HG02610 (cell line): ENCODE measurements around the gene LRRC56.

Source experiments
- ATAC-seq: cut with Tn5 transposase; IDR thresholded peaks from one replicate; pipeline ENCODE4 v1.9.1; 2021; ENCODE audit warnings: mild to moderate bottlenecking, moderate library complexity; ENCODE audit not compliant: unreplicated experiment

LRRC56 gene

DNA sequence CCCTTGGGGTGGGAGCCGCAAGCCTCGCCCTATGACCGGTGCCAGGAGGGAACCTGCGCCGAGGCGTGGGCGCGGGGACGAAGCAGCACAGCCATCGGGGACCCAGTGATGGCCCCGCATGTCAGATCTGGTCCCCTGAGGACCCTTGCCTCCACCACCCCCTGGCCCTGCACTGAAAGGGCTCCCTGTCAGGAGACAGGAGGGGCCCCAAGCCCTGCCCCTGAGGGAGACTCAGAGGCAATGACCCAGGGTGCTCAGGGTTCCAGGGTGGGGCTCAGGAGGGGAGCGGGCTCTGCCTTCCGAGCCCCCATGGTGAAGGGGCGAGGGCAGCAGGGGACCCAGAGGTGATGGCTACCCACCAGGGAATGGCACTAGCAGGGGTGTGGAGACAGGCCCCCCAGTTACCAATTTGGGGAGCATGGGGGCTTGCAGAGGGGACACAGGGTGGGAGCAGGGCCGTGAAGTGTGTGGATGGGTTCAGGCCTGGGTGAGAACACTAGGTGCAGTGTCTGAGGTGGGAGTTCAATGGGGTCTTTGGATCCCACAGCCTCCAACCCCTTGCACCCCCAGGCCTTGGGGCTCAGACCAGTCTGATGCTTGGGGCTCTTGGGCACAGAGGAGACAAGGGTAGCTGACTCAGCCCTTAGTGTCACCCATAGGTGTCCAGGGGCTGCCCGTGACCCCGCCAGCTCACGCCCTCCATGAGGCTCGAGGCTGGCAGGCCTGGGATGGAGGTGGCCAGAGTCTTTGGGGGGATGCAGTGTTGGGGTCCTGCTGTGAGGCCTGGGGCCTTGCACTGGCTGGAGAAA is 499 bp downstream of the LRRC56 start:
- no peak for ATAC-seq

DNA sequence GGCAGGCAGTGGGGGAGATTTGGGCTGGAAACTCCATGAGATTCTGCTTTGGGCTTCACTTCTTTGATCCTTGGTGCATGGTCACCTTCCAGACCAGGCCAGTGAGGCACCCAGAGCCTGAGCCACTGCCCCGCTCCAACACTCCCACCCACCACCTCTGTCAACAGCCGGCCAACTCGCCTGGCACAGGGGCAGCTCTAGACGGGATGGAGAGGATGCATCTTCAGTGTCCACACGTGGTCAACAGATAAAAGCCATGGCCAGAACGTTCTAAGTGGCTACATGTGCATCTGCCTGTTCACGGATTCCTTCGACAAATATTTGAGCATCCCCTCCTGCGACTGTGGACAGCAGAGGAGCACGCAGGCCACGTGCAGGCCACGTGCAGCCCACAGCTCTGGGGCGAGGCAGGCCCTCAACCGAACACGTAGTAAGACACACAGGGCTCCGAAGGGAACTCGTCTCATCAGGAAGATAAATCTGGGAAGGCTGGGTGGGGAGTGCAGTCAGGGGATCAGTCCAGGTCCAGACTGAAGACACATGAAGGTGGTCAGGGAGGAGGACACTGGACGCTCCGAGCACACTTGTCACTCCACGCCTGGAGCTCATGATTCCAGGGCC is 1.2 kb downstream of the LRRC56 start:
- ATAC-seq = no peak

DNA sequence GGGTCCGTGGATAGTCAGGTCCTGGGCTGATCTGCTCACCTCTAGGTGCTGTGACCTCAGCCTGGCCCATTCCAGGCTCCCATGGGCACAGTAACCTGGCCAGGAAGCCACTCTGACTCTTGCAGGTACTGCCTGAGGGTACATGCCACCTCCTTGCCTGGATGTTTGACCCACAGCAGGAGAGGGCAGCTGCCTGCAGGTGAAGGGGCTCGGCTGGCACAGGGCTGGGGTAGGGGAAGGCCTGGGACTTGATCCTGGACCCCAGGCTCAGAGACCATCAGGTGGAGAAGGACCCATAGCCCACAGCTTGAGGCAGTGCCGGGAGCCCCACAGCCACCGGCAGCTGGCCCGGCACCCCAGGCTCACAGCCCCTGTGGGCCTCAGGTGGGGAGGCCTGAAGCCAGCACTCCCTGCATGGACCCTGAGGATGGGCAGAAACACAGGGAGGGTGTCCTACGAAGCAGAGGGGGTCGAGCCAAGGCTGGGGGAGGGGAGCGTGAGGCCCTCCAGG is 2.7 kb downstream of the LRRC56 start:
- ATAC-seq = no peak

DNA sequence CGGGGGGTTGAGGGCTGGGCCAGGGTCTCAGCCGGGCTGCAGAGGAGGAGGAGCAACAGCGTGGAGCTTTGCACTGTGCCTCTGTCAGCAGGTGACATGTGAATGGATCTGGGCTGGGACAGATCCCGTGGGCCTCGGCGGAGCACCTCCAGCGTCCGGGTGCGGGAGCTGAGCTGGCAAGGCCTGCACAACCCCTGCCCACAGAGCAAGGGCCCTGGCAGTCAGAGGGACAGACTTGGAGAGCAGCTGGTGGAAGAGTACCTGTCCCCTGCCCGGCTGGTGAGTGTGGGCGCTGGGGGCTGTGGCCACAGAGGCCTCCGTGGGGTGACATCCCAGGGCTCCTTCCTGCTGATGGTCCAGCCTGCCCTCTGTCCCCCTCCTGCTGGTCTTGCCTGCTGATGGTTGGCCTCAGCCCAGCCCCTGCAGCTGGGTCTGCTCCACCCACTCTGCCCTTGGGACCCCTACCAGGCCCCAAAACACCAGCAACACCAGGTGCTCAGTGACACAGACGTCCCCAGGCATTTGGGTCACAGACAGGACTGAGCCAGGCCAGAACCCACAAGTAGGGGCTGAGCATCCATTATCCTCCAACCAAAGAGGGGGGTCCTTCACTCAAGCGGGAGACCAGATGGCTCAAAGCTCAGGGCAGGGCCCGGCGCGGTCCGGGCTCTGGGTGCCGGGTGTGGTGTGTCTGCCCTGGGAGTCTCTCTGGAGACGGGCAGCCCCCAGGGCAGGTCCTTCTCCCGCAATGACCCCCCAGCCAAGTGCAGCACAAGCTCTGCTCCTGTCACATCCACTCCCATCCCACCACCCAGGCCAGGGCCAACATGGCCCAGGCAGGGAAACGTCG is 3.5 kb downstream of the LRRC56 start:
- no peak for ATAC-seq

DNA sequence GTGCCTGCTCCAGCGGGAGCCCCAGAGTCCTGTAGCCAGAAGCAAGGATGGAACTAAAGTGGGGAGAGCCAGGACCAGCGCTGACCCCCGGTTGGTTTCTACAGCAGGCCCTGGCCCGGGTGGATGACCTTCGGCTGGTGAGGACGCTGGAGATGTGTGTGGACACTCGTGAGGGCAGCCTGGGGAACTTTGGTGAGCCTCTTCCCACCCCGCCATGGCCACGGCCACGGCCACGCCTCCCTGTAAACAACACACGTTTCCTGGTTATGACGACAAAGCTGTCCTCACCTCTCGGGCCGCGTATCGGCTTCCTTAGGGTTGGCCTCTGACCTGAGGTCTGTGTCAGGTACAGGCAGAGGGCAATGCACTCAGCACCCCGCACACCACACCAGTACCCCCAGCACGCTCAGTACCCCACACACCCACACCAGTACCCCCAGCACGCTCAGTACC is 4.1 kb downstream of the LRRC56 start:
- no peak for ATAC-seq

DNA sequence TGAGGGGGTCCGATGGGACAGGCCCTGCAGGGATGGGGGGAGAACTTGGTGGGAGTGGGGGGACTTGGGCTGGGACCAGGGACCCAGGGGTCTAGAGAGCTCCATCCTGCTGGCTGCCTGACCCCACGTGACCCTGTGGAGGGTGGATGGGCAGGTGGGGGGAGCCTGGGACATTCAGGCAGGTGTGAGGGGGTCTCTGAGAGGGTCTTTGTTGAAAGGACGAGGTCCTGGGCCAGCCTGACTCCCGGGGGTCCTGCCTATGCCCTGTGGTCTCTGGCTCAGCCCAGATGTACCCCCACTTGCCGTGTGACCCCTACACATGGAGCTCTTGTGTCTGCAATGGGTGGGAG is 7.5 kb downstream of the LRRC56 start:
- ATAC-seq = no peak

DNA sequence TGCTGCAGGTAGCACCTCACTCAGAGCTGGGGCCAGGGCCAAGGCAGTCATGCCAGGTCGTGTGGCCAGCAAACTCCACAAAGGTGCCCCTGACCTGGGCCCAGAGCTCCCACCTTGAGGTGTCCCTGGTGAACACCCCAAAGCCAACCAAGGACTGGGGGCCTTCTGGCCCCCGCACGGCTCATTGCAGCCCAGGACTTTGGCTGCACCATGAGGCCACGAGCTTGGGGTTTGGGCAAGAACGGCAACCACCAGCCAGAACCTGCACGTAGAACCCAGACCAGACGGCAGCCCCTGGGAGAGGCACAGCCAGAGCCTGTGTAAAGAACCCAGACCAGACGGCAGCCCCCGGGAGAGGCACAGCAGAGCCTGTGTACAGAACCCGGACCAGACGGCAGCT is 7.8 kb downstream of the LRRC56 start:
- ATAC-seq = no peak

DNA sequence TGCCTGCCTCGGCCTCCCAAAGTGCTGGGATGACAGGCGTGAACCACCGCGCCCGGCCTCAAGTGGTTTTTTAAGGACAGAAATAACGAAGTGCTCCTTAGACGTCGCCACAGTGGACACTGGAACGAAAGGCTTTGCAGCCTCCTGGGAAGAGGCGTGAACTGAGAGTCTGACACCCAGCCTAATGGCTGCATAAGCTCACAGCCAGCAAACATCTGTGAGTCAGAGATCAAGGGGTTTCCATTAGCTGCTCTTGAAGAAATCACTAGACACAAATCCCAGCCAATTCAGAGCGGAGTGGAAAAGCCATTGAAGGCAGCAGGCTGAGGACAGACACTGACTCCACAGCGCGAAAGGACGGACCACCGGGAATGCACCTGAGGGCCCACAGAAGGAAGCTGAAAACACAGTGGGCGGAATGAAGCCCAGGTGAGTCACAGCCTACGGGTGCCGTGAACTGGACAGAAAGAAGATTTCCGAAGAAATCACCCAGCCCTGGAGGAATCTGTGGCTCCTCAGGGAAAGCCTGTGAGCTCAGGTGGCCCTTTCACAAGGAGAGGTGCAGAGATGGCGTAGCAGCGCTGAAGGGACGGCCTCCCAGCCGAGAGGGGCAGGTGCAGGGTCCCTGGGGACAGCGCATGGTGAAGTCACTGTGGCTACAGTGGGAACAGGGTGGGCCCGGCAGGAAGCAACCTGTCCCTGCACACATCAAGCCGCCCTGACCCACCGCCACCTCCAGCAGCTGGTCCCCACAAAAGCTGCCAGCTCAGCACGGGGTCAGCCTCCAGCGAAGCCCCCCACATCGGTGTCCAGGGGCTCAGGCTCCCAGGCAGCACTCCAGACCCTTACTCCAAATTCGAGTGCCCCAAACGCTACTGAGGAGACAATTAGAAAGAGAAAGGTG is 11.6 kb downstream of the LRRC56 start:
- ATAC-seq = no peak

DNA sequence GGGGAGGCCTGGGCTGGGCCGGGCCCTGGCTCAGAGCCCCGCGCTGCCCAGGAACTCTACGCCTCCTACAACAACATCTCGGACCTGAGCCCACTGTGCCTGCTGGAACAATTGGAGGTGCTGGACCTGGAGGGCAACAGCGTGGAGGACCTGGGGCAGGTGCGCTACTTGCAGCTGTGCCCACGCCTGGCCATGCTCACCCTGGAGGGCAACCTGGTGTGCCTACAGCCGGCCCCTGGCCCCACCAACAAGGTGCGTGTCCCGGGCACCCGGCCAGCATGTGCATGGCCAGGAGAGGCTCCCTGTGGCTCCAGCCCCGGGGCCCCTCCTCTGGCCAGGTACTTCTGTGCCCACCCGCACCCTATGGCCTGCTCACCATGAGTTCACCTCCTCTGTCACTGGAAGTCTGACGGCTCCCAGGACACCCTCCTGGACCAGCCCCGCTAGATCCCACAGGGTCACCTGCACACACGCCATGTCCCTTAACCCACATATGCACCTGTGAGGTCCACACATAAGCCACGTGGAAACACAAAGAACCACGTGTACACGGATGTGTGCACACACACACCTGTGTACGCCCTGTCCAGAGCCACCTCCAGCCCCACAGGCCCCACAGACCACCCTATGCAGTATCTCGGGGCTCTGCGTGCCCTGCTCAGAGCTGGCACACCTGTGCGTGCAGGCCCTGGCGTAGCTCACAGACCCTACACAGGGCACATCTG is 12.9 kb downstream of the LRRC56 start:
- ATAC-seq = no peak

DNA sequence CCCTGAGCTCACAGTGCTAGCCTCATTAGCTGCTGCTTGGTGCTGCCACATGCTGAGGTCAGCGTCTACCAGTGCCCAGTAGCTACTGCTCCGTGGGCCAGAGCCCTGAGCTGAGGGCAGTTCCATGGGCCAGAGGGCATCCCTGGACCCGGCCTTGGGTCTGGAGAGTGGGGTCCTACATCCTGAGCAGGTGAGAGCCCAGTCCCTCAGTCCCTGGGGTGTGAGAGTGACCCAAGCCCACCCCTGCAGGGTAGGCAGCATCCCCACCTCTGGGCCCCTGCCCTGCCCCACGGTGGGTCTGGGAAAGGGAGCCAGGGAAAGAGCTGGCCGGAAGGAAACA is 13.4 kb downstream of the LRRC56 start:
- no peak for ATAC-seq

DNA sequence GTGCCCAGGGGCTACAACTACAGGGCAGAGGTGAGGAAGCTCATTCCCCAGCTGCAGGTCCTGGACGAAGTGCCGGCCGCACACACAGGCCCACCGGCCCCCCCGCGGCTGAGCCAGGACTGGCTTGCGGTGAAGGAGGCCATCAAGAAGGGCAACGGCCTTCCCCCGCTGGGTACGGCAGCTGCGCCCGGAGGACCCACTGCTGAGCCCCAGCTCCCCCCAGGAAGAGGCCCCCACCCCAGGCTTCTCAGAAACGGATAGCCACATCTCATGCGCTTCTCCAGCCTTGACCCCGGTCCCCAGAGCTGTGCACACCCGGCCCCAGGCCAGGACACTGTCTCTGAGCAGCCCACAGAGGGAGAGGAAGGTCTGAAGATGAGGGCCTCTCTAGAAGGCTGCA is 13.8 kb downstream of the LRRC56 start:
- ATAC-seq = no peak

DNA sequence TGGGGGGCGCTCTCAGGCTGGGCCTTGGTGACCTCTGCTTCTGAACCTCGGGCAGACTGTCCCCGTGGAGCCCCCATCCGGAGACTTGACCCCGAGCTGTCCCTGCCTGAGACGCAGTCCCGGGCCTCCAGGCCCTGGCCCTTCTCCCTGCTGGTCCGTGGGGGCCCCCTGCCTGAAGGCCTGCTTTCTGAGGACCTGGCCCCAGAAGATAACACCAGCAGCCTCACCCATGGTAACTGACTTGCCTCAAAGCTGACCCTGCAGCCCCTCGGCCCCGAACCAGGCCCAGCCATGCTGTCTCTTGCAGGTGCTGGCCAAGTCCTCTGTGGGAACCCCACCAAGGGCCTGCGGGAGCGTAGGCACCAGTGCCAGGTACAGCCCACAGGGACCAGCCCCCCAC is 14.3 kb downstream of the LRRC56 start:
- ATAC-seq = no peak

DNA sequence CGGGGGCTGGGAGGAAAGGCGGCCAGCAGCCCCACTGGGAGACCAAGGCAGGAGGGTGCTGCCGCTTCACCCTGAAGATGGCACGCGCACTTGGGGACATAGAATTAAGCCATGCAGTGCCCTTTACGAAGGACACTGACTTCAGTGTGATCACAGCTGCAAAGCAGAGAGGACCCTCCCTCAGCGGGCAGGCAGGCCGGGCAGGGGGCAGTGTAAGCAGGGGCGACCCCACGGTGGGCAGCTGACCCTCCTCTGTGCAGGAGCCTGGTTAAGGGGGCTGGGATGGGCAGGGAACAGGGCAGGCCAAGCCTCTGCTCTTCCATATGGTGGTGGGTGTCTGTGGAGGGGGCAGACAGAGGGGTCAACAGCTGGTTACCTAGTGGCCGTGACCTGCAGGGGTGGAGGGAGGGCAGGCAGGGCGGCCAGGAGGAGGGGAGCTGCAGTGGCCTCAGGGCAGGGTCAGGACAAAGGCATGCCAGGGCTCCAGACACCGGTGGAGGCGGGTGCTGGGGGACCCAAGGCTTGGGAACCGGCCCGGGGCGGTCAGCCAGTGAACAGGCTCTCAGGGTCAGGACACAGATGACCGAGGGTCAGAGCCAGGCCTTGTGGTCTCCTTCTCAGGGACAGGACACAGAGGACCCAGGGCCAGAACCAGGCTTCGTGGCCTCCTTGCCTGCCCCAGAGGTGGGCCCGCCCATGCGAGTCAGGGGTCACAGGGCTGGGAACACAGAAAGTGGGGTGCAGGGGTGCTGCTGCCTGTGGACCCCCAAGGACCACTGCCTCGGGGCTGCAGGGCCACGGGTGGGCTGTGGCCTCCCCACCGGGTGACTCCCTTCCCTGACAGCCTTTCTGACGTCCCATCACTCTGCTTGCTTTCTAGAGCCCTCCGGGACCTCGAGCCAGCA is 16.0 kb downstream of the LRRC56 start:
- ATAC-seq = no peak

DNA sequence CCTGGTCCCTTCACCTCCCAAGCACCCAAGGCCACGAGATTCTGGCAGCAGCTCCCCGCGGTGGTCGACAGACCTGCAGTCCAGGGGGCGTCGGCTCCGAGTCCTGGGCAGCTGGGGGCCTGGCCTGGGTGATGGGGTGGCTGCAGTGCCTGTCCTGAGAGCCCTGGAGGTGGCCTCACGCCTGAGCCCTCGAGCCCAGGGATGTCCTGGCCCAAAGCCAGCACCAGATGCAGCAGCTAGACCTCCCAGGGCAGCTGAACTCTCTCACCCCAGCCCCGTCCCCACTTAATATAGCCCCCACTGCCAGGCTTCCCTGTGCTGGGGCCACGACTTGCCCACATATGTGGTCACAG is 16.6 kb downstream of the LRRC56 start:
- no peak for ATAC-seq

DNA sequence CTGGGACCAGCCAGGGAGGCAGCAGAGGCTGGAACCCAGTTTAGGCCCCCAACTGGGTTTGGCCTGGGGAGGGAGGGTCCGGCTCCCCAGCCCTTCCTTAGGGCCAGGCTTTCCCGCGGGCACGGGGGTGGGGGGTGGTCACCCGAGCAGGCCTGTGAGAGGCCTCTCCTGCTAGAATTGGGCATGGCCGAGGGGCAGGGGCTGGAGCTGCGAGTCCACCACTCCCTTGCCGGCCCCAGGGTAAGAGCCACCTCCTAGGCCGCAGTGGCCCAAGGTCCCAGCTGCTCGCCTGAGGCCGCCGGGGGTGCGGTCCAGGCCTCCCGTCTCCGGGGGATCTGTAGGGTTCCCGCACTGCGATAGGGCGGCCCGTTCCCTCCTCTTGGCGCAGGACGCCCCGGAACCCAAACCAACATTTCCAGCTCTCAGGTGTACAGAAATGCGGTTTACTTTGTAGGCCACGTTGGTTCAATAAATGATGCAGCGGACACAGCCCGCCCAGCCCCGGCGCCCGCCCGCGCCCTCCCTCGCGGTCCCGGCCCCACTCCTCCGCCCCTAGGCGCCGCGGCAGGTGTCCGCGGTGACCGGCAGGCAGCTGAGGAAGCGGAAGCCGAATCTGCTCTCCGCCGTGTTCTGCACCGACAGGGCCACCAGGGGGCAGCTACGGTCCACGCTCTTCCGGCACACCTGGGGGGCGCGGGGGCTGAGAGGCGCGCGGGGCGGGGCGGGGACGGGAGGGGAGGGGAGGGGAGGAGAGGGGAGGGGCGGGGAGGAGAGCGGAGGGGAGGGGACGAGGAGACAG is 17.3 kb downstream of the LRRC56 start:
- ATAC-seq = peak; percentile 38

DNA sequence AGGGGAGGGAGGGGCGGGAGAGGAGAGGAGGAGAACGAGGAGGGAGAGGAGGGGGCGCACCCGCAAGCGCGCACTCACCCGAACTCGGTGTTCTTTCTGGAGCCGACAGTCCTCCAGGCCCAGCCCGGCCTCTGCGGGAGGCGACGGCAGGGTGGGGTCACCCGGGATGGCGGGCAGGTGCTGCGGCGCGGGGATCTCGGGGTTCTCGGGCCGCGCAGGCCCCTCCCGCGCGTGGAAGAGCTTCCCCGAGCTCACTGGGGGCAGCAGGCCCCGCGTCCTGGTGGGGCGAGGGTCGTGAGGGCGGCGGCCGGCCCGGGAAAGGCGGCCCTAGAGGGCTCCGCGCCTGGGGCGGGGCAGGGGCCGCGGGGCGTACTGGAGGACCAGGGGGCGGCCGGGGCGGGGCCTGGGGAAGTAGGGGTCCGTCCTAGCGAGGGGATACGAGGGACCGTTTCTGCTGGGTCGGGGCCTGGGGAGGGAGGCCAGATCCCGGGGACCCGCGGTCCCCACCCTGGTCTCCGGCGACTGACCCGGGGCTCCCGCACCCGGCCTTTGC is 18.0 kb downstream of the LRRC56 start:
- ATAC-seq = no peak

DNA sequence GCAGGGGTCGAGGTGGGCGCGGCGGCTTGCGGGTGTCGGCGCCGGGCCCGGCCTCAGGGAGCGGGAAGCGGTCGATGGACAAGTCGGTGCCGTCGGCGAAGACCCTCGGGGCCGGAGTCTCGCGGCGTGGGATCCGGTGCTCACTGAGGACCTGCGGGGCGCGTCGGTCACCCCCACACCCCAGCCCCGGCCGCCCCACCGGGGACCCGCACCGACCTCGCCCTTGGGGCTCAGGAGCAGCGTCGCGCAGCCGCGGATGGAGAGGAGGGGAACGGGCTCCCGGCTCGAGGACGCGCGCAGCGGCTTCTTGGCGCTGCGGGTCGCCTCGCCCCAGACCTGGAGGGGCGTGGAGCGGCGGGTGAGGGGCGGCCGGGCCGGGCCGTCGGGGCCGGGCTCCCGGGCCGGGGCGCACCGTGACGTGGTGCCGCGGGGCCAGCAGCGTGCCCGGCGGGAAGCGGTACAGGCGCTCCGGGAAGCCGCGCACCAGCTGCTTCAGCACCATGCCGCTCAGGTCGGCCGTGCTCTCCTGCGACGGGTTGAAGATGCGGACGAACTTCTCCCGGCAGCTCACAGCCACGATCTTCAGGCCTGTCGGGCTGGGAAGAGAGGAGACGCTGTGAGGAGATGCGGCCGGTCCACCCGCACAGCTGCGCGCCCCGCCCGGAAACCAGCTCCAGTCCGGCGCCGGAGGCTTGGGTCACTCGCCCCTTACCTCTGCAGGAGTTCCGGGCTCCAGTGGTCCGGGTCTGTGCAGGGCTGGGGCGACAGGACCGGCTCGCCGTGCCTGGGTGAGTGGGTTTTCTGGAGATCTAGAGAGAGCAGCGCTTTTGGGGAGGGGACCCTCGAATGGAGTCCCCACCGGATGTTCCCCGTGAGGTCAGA is 18.7 kb downstream of the LRRC56 start:
- no peak for ATAC-seq
